HG02571 (cell line): ENCODE measurements around the gene C1QTNF1.

Experiments
- ATAC-seq: cut with Tn5 transposase; IDR thresholded peaks from one replicate; pipeline ENCODE4 v1.9.1; 2021; ENCODE audit warnings: mild to moderate bottlenecking, moderate library complexity; ENCODE audit not compliant: unreplicated experiment

Gene C1QTNF1

GRCh38 chr17:79089720-79090442 lies 65.9 kb downstream of the C1QTNF1 start:
- no peak for ATAC-seq

GRCh38 chr17:79090443-79091225 lies 66.7 kb downstream of the C1QTNF1 start:
- ATAC-seq, result no peak

- ATAC-seq, result no peak
Observed at GRCh38 chr17:79091226-79091670, 67.3 kb downstream of the C1QTNF1 start.

- ATAC-seq, result no peak
Observed at GRCh38 chr17:79092567-79092966, 68.6 kb downstream of the C1QTNF1 start.

GRCh38 chr17:79093270-79093669 lies 69.3 kb downstream of the C1QTNF1 start:
- no peak for ATAC-seq

GRCh38 chr17:79094261-79094660 lies 70.3 kb downstream of the C1QTNF1 start:
- no peak for ATAC-seq

GRCh38 chr17:79095345-79096055 lies 71.5 kb downstream of the C1QTNF1 start:
- no peak for ATAC-seq

- ATAC-seq, result no peak
Observed at GRCh38 chr17:79096477-79096876, 72.5 kb downstream of the C1QTNF1 start.

GRCh38 chr17:79097226-79098055 lies 73.5 kb downstream of the C1QTNF1 start:
- ATAC-seq, result no peak

- ATAC-seq, result no peak
Observed at GRCh38 chr17:79098282-79098867, 74.4 kb downstream of the C1QTNF1 start.
